ENCODE measurements around the gene LMOD2. TPM values are rescaled to one million over a fixed set of nuclear protein-coding genes. Genes with fewer than 3 reads are reported as not detected.

LMOD2 gene
- total and polyA plus RNA-seq, 2 experiments from 2014 or later = not detected

GRCh38 chr7:123680580-123680979 lies 24.9 kb downstream of the LMOD2 start:
- Histone ChIP-seq H4K20me1 (replicated peaks; ENCODE audit: insufficient read depth) (no peaks in the 10 kb centered on the region), H3K4me1 (ENCODE audit: insufficient read depth) (0 out of 2 replicates have a peak, but pooled peaks cover 4% of the 10 kb centered on the region), H3K27me3 (ENCODE audit: insufficient read depth) (no peaks in the 10 kb centered on the region), H3K4me2 (no peak overlapping the region), H3K9me2 (ENCODE audit: insufficient read depth) (no peaks in the 10 kb centered on the region), H3K36me3 (ENCODE audit: insufficient read depth) (peaks cover 9% of the 10 kb centered on the region; the same call in 1 of the 2 replicates), H3K79me2 (replicated peaks; ENCODE audit: insufficient read depth) (no peaks in the 10 kb centered on the region), H2AFZ (no peak overlapping the region), H3K27ac (ENCODE audit: low read depth) (no peak overlapping the region), H3F3A (replicated peaks; ENCODE audit: low read depth) (no peaks in the 10 kb centered on the region), H3K4me3 (no peak overlapping the region)
- peaks cover 12% of the 10 kb centered on the region for H3K4me1 Mint-ChIP-seq
- H3K27me3 Mint-ChIP-seq (ENCODE audit: insufficient read depth, low read depth, poor library complexity) = peaks cover 2% of the 10 kb centered on the region
- no peak overlapping the region for H3K4me3 Mint-ChIP-seq
- H3K9me3 Mint-ChIP-seq = no peaks in the 10 kb centered on the region
- no peak for ATAC-seq
- no peak for TF ChIP-seq CTCF (conservative IDR thresholded peaks at IDR 0.05; ENCODE audit: low read depth in 2 of 2)
- TF ChIP-seq ZNF114 (CRISPR knock-in tag; IDR thresholded peaks at IDR 0.05) = no peak
- TF ChIP-seq JUNB (IDR thresholded peaks at IDR 0.05; ENCODE audit: unreplicated experiment) = no peak
- no peak for TF ChIP-seq ZNF462 (CRISPR knock-in tag; IDR thresholded peaks at IDR 0.05)
- TF ChIP-seq REST (IDR thresholded peaks at IDR 0.05; ENCODE audit: unreplicated experiment) = no peak
- no peak for TF ChIP-seq CREB1 (CRISPR knock-in tag; IDR thresholded peaks at IDR 0.05; ENCODE audit: low read depth)
- no peak for TF ChIP-seq ETS1 (IDR thresholded peaks at IDR 0.05)
- no peak for TF ChIP-seq POLR2AphosphoS5 (IDR thresholded peaks at IDR 0.05; ENCODE audit: low read depth)
- peaks cover 4% of the 10 kb centered on the region; the same call in 1 of the 3 replicates for H3K36me3 Mint-ChIP-seq (ENCODE audit: low read depth)
- no peak for DNase-seq (ENCODE audit: low spot score)
- no peak overlapping the region for H3K27ac Mint-ChIP-seq
